ENCODE data around the gene KLF13.

- TF ChIP-seq CTCF (IDR thresholded peaks at IDR 0.05; ENCODE audit: low read depth, low read length, poor library complexity, severe bottlenecking) (no peak), EZH2phosphoT487 (IDR thresholded peaks at IDR 0.05; ENCODE audit: borderline replicate concordance, low read length) (no peak)
These were observed 8.2 kb upstream of the KLF13 start for GRCh38 chr15:31318429-31318828.
